Vagina (tissue), 2 donors: ENCODE data around the gene ANAPC2. TPM values are rescaled to one million over a fixed set of nuclear protein-coding genes. Genes with fewer than 3 reads are reported as not detected.

Source experiments
- DNase-seq, 2 donors: peaks; one replicate each; pipeline ENCODE4 v3.0.0-alpha.2; 2017; ENCODE audit errors: extremely low spot score in 2 of 2
- H3K27ac ChIP-seq: fragments of 200-600 bp; sonication (generic); one replicate; pipeline ENCODE4 v1.5.1; 2019
- H3K27me3 ChIP-seq: fragments of 200-600 bp; sonication (generic); one replicate; pipeline ENCODE4 v1.5.1; 2019
- H3K36me3 ChIP-seq, 2 donors: fragments of 200-600 bp; sonication (generic); one replicate each; pipeline ENCODE4 v1.5.1; 2017 to 2019
- H3K4me1 ChIP-seq: fragments of 200-600 bp; sonication (generic); one replicate; pipeline ENCODE4 v1.5.1; 2019
- H3K4me3 ChIP-seq, 2 donors: fragments of 200-600 bp; sonication (generic); 1 replicate in 1 of 2; 2 replicates in 1 of 2; pipeline ENCODE4 v1.5.1; 2016 to 2019
- H3K9me3 ChIP-seq: fragments of 200-600 bp; sonication (generic); one replicate; pipeline ENCODE4 v1.5.1; 2019
- CTCF ChIP-seq, 3 experiments: fragments of 450-650 bp in 2 of 3; fragments of 200-600 bp in 1 of 3; sonication (generic) in 1 of 3; IDR thresholded peaks; one replicate each; pipeline ENCODE4 v1.5.1; 2017 to 2019; ENCODE audit warnings: antibody characterized with exemption in 3 of 3, mild to moderate bottlenecking in 2 of 3, moderate library complexity in 2 of 3
- POLR2A ChIP-seq, 2 donors: fragments of 450-650 bp; IDR thresholded peaks; one replicate each; pipeline ENCODE4 v1.6.1; 2017; ENCODE audit warnings: antibody characterized with exemption in 2 of 2, mild to moderate bottlenecking in 2 of 2, moderate library complexity in 2 of 2
- POLR2AphosphoS5 ChIP-seq, 2 donors: sonication (generic); formaldehyde crosslinking; IDR thresholded peaks; one replicate each; pipeline ENCODE4 v1.9.0; 2017; ENCODE audit warnings: antibody characterized with exemption in 2 of 2, mild to moderate bottlenecking in 2 of 2, low read depth in 1 of 2; ENCODE audit not compliant: insufficient read depth in 1 of 2
- intact Hi-C: fragments of 100-400 bp; cut with DNase I; formaldehyde crosslinking; loops from one replicate; pipeline ENCODE4 v1.15.1; 2023
- total RNA-seq: library from RNA; depleted of rRNA; stranded (reverse); fragments of >200 nt; gene quantifications from one replicate; pipeline ENCODE4 v1.2.3, GENCODE V29; 2016

Gene ANAPC2
- total RNA-seq, 1 donor from 2014 or later: 30.0 TPM

DNA sequence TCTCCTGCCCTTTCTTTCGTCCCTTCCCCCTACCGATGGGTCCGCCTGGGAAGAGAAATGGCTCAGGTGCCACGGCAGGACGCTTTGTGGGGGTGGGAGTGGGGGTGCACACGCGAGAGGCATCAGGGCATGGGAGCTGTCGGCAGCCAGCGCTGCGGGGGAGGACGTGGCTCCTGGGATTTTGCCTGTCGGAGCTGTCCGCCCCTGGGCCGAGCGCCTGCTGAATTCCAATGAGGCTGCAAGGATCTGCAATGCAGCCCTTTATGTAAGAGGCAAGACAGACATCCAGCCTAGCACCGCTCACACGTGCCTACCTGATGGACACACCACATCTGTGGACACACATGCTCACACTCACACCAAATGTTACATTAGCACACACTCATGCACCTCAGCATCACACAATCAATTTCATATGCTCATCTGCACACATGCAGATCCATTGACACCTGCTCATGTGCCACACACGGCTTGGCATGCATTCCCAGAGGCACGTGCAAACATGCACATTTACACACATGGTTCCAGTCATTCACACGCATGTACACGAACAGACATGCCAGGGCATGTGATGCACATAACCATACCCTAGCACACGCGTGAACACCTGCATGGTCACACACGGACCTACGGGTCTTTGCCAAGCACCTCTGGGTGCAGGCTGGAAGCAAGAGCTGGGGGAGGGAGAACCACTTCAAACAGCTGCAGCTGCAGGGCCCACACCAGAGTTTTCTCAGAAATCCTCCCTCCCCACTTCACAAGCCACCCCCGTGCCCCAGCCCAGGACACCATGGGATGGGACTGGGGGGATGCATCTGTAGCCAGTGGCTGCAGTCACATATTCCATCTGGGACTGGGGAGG, 48.0 kb downstream of the ANAPC2 start:
- no peaks in the 10 kb centered on the region for H3K36me3 ChIP-seq
- H3K4me1 ChIP-seq: peaks cover 11% of the 10 kb centered on the region
- no peak overlapping the region for H3K27ac ChIP-seq
- no peak overlapping the region for H3K4me3 ChIP-seq
- TF ChIP-seq CTCF (IDR thresholded peaks at IDR 0.05): no peak
- no peak for TF ChIP-seq POLR2A (IDR thresholded peaks at IDR 0.05)
- intact Hi-C loops: no loop called here
- DNase-seq: no peak
- no peaks in the 10 kb centered on the region for H3K9me3 ChIP-seq
- H3K27me3 ChIP-seq: no peaks in the 10 kb centered on the region

GRCh38 chr9:137139468-137140150, 48.8 kb downstream of the ANAPC2 start:
- Histone ChIP-seq H3K4me1 (peaks cover 11% of the 10 kb centered on the region), H3K9me3 (no peaks in the 10 kb centered on the region), H3K4me3 (no peak overlapping the region), H3K27ac (no peak overlapping the region), H3K27me3 (no peaks in the 10 kb centered on the region), H3K36me3 (no peaks in the 10 kb centered on the region)
- no peak for DNase-seq
- TF ChIP-seq POLR2A (IDR thresholded peaks at IDR 0.05) (no peak), POLR2AphosphoS5 (IDR thresholded peaks at IDR 0.05; ENCODE audit: insufficient read depth in 1 of 2, low read depth in 1 of 2) (no peak), CTCF (IDR thresholded peaks at IDR 0.05) (no peak)
- intact Hi-C loops: no loop called here

DNA sequence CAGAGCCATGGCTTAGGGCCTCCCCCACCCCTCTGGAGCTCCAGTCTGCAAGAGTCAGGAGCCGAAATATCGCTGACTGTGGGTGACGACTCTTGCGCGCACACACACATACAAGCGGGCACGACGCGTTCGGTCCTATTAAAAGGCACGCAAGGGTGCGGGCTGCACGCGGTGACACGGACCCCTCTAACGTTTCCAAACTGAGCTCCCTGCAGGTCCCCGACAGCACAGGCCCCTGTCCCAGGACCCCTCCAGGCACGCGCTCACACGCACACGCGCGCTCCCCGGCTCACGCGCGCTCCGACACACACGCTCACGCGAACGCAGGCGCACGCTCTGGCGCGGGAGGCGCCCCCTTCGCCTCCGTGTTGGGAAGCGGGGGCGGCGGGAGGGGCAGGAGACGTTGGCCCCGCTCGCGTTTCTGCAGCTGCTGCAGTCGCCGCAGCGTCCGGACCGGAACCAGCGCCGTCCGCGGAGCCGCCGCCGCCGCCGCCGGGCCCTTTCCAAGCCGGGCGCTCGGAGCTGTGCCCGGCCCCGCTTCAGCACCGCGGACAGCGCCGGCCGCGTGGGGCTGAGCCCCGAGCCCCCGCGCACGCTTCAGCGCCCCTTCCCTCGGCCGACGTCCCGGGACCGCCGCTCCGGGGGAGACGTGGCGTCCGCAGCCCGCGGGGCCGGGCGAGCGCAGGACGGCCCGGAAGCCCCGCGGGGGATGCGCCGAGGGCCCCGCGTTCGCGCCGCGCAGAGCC, 49.5 kb downstream of the ANAPC2 start, which contains the start of gene GRIN1:
Gene GRIN1 (plus strand): TSS at position 433 of the 746 bp plus-strand sequence. CDS start 333 bp downstream, outside the sequence.
- DNase-seq: no peak
- Histone ChIP-seq H3K36me3 (no peaks in the 10 kb centered on the region), H3K4me1 (peaks cover 11% of the 10 kb centered on the region), H3K27me3 (no peaks in the 10 kb centered on the region), H3K27ac (no peak within 1 kb of the TSS), H3K9me3 (no peaks in the 10 kb centered on the region), H3K4me3 (no peak within 1 kb of the TSS)
- no peak for TF ChIP-seq CTCF (IDR thresholded peaks at IDR 0.05)
- TF ChIP-seq POLR2A (IDR thresholded peaks at IDR 0.05): no peak
- TF ChIP-seq POLR2AphosphoS5 (IDR thresholded peaks at IDR 0.05; ENCODE audit: insufficient read depth in 1 of 2, low read depth in 1 of 2): no peak
- intact Hi-C loops: no loop called here

DNA sequence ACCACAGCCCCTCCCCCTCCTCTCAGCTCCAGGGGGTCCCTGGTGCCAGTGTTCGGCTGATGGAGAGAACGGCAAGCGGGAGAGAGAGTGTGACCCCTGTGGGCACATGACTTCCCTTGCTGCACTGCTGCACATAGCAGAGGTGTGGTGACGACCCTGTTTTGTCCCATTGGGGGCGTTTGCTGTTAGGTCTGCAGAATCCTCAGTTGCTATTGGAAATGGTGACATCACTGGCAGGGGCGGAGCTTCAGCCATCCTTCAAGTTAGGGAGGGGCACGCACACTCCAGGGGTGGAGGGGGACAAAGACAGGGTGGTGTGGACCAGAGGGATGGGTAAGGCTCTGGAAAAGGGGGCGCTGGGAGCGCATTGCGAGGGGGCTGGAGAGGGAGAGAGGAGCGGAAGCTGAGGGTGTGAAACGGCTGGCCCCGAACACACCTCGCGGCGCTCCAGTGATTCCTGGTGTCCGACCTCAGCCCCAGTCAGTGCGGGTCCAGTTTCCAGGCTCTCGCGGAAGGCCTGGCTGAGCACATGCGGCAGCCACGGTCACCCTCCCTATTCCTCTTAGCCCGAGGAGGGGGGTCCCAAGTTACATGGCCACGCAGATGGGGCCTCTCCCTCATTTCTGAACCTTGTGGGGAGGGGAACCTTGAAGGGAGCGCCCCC, 50.2 kb downstream of the ANAPC2 start:
- H3K27ac ChIP-seq: no peak overlapping the region
- H3K27me3 ChIP-seq: no peaks in the 10 kb centered on the region

More for the DNA sequence above, 50.2 kb downstream of the ANAPC2 start:
- DNase-seq: no peak
- peaks cover 11% of the 10 kb centered on the region for H3K4me1 ChIP-seq
- H3K36me3 ChIP-seq: no peaks in the 10 kb centered on the region
- intact Hi-C loops: no loop called here
- H3K9me3 ChIP-seq: no peaks in the 10 kb centered on the region
- TF ChIP-seq POLR2A (IDR thresholded peaks at IDR 0.05): no peak
- no peak for TF ChIP-seq CTCF (IDR thresholded peaks at IDR 0.05)
- TF ChIP-seq POLR2AphosphoS5 (IDR thresholded peaks at IDR 0.05; ENCODE audit: insufficient read depth in 1 of 2, low read depth in 1 of 2): no peak
- no peak overlapping the region for H3K4me3 ChIP-seq
